PFSK-1 (cell line): ENCODE measurements around the gene C2orf69.

Experiments used
- FOXP2 ChIP-seq: optimal IDR thresholded peaks from 2 replicates; pipeline ENCODE3; 2011; ENCODE audit warnings: borderline replicate concordance, control low read depth, inconsistent platforms; ENCODE audit not compliant: insufficient read depth; ENCODE audit errors: extremely low read length, extremely low read depth
- POLR2AphosphoS5 ChIP-seq: IDR thresholded peaks from 2 replicates; pipeline ENCODE4 v1.6.1; 2012; ENCODE audit warnings: low read depth, mild to moderate bottlenecking, control low read depth, low read length, moderate library complexity
- REST ChIP-seq, 2 experiments: IDR thresholded peaks; 2 replicates each; pipeline versions ENCODE4 v1.6.1 to v1.8.0; 2011 to 2012; ENCODE audit warnings: low read depth in 2 of 2, low read length in 2 of 2, control low read depth in 1 of 2, inconsistent platforms in 1 of 2, mild to moderate bottlenecking in 1 of 2, moderate library complexity in 1 of 2; ENCODE audit not compliant: insufficient read depth in 1 of 2
- TAF1 ChIP-seq: IDR thresholded peaks from 2 replicates; pipeline ENCODE4 v1.6.1; 2012; ENCODE audit warnings: low read length, control low read depth, borderline replicate concordance; ENCODE audit not compliant: insufficient read depth

- TF ChIP-seq POLR2AphosphoS5, result no peak
- TF ChIP-seq REST (IDR thresholded peaks at IDR 0.05; ENCODE audit: insufficient read depth in 1 of 2, low read depth in 2 of 2, low read length in 2 of 2), result no peak
- TF ChIP-seq TAF1, result no peak
- TF ChIP-seq FOXP2, result no peak
These were observed 9.2 kb upstream of the C2orf69 start for GRCh38 chr2:199901942-199902341.
